IPS-18a (cell line): ENCODE data around the gene COX20.

Experiments
- H3K27ac ChIP-seq: one replicate; pipeline ENCODE4 v1.5.1; 2013; ENCODE audit warnings: low read length
- H3K27me3 ChIP-seq: one replicate; pipeline ENCODE4 v1.6.1; 2013; ENCODE audit warnings: mild to moderate bottlenecking, low read length; ENCODE audit not compliant: control insufficient read depth, insufficient read depth
- H3K36me3 ChIP-seq: one replicate; pipeline ENCODE4 v1.6.1; 2013; ENCODE audit warnings: low read depth, low read length; ENCODE audit not compliant: control insufficient read depth
- H3K4me1 ChIP-seq: one replicate; pipeline ENCODE4 v1.6.1; 2013; ENCODE audit warnings: low read depth, low read length; ENCODE audit not compliant: control insufficient read depth
- H3K4me3 ChIP-seq: one replicate; pipeline ENCODE4 v1.5.1; 2013; ENCODE audit warnings: low read length
- H3K9ac ChIP-seq: one replicate; pipeline ENCODE4 v1.6.1; 2013; ENCODE audit warnings: mild to moderate bottlenecking, low read length, moderate library complexity
- H3K9me3 ChIP-seq: one replicate; pipeline ENCODE4 v1.6.1; 2013; ENCODE audit warnings: low read depth, low read length; ENCODE audit not compliant: control insufficient read depth

Gene COX20

GRCh38 chr1:244857761-244858160 is 22.3 kb downstream of the COX20 start:
- H3K9me3 ChIP-seq, result no peaks in the 10 kb centered on the region
- no peak overlapping the region for H3K4me3 ChIP-seq
- no peak overlapping the region for H3K27ac ChIP-seq
- peaks cover 11% of the 10 kb centered on the region for H3K4me1 ChIP-seq
- no peaks in the 10 kb centered on the region for H3K27me3 ChIP-seq
- H3K36me3 ChIP-seq, result peaks cover 99% of the 10 kb centered on the region
- no peak overlapping the region for H3K9ac ChIP-seq

- Histone ChIP-seq H3K9me3 (no peaks in the 10 kb centered on the region), H3K36me3 (peaks cover 93% of the 10 kb centered on the region), H3K27me3 (no peaks in the 10 kb centered on the region), H3K27ac (no peak overlapping the region), H3K9ac (no peak overlapping the region), H3K4me3 (no peak overlapping the region), H3K4me1 (peaks cover 11% of the 10 kb centered on the region)
These were observed 22.9 kb downstream of the COX20 start for GRCh38 chr1:244858357-244858756.

GRCh38 chr1:244860078-244860477 is 24.6 kb downstream of the COX20 start:
- peaks cover 11% of the 10 kb centered on the region for H3K4me1 ChIP-seq
- no peak overlapping the region for H3K9ac ChIP-seq
- no peaks in the 10 kb centered on the region for H3K9me3 ChIP-seq
- H3K4me3 ChIP-seq, result peak overlapping the region; percentile 91
- H3K36me3 ChIP-seq, result peaks cover 76% of the 10 kb centered on the region
- no peak overlapping the region for H3K27ac ChIP-seq
- no peaks in the 10 kb centered on the region for H3K27me3 ChIP-seq

GRCh38 chr1:244860914-244861610 is 25.6 kb downstream of the COX20 start:
- peak overlapping the region; percentile 94 for H3K9ac ChIP-seq
- H3K9me3 ChIP-seq, result no peaks in the 10 kb centered on the region
- H3K4me3 ChIP-seq, result peak overlapping the region; percentile 91
- H3K27ac ChIP-seq, result no peak overlapping the region
- peaks cover 66% of the 10 kb centered on the region for H3K36me3 ChIP-seq
- H3K27me3 ChIP-seq, result no peaks in the 10 kb centered on the region
- H3K4me1 ChIP-seq, result peaks cover 11% of the 10 kb centered on the region

GRCh38 chr1:244861683-244862082 is 26.2 kb downstream of the COX20 start:
- Histone ChIP-seq H3K27me3 (no peaks in the 10 kb centered on the region), H3K9ac (peak overlapping the region; percentile 94), H3K4me1 (peaks cover 11% of the 10 kb centered on the region), H3K4me3 (peak overlapping the region; percentile 91), H3K36me3 (peaks cover 60% of the 10 kb centered on the region), H3K27ac (no peak overlapping the region), H3K9me3 (no peaks in the 10 kb centered on the region)

- Histone ChIP-seq H3K36me3 (peaks cover 54% of the 10 kb centered on the region), H3K27me3 (no peaks in the 10 kb centered on the region), H3K9me3 (no peaks in the 10 kb centered on the region), H3K4me1 (peaks cover 11% of the 10 kb centered on the region), H3K9ac (peak overlapping the region; percentile 94), H3K27ac (peak overlapping the region; percentile 67), H3K4me3 (peak overlapping the region; percentile 91)
These were observed 26.9 kb downstream of the COX20 start for GRCh38 chr1:244862354-244862698.

GRCh38 chr1:244862699-244863490 is 27.4 kb downstream of the COX20 start:
- H3K27ac ChIP-seq, result peak overlapping the region; percentile 67
- H3K9me3 ChIP-seq, result no peaks in the 10 kb centered on the region
- H3K27me3 ChIP-seq, result no peaks in the 10 kb centered on the region
- peaks cover 11% of the 10 kb centered on the region for H3K4me1 ChIP-seq
- peak overlapping the region; percentile 91 for H3K4me3 ChIP-seq
- H3K36me3 ChIP-seq, result peaks cover 48% of the 10 kb centered on the region
- H3K9ac ChIP-seq, result peak overlapping the region; percentile 94

- Histone ChIP-seq H3K9me3 (no peaks in the 10 kb centered on the region), H3K27ac (peak overlapping the region; percentile 93), H3K27me3 (no peaks in the 10 kb centered on the region), H3K9ac (peak overlapping the region; percentile 90), H3K4me3 (peak overlapping the region; percentile 69), H3K36me3 (peaks cover 40% of the 10 kb centered on the region), H3K4me1 (peaks cover 11% of the 10 kb centered on the region)
These were observed 28.2 kb downstream of the COX20 start for GRCh38 chr1:244863491-244864252.

GRCh38 chr1:244864253-244865027 is 29.0 kb downstream of the COX20 start, which contains the start of gene HNRNPU:
Gene HNRNPU, minus strand, starts transcription at chr1:244864543. Its CDS starts 236 bp downstream, at chr1:244864307.
- H3K9me3 ChIP-seq, result no peaks in the 10 kb centered on the region
- no peaks in the 10 kb centered on the region for H3K27me3 ChIP-seq
- peaks cover 11% of the 10 kb centered on the region for H3K4me1 ChIP-seq
- H3K4me3 ChIP-seq, result peak within 1 kb of the TSS; percentile 69
- H3K9ac ChIP-seq, result peak within 1 kb of the TSS; percentile 90
- H3K36me3 ChIP-seq, result peaks cover 33% of the 10 kb centered on the region
- H3K27ac ChIP-seq, result peak within 1 kb of the TSS; percentile 93

GRCh38 chr1:244865028-244865371 is 29.5 kb downstream of the COX20 start:
- Histone ChIP-seq H3K27me3 (no peaks in the 10 kb centered on the region), H3K4me3 (peak overlapping the region; percentile 69), H3K27ac (peak overlapping the region; percentile 82), H3K9me3 (no peaks in the 10 kb centered on the region), H3K36me3 (peaks cover 27% of the 10 kb centered on the region), H3K4me1 (peaks cover 11% of the 10 kb centered on the region), H3K9ac (peak overlapping the region; percentile 90)

GRCh38 chr1:244865820-244866219 is 30.4 kb downstream of the COX20 start:
- peaks cover 19% of the 10 kb centered on the region for H3K36me3 ChIP-seq
- no peak overlapping the region for H3K4me3 ChIP-seq
- no peaks in the 10 kb centered on the region for H3K27me3 ChIP-seq
- H3K27ac ChIP-seq, result no peak overlapping the region
- H3K9ac ChIP-seq, result no peak overlapping the region
- H3K4me1 ChIP-seq, result peaks cover 7% of the 10 kb centered on the region
- H3K9me3 ChIP-seq, result no peaks in the 10 kb centered on the region
